Tibial artery (tissue), 4 donors: ENCODE data around the gene VCL.

Experiments used
- DNase-seq, 2 donors: peaks; one replicate each; pipeline ENCODE4 v3.0.0-alpha.2; 2019
- H3K27ac ChIP-seq, 2 donors: fragments of 200-600 bp; sonication (generic) in 1 of 2; 1 replicate in 1 of 2; 2 replicates in 1 of 2; pipeline ENCODE4 v1.5.1; 2018 to 2019; ENCODE audit warnings: mild to moderate bottlenecking in 1 of 2
- H3K27me3 ChIP-seq, 2 donors: fragments of 200-600 bp; sonication (generic) in 1 of 2; one replicate each; pipeline versions ENCODE4 v1.5.1 to v1.6.0; 2016 to 2019
- H3K36me3 ChIP-seq, 3 donors: fragments of 200-600 bp; sonication (generic) in 2 of 3; one replicate each; pipeline ENCODE4 v1.5.1; 2016 to 2019; ENCODE audit warnings: mild to moderate bottlenecking in 2 of 3
- H3K4me1 ChIP-seq, 4 donors: fragments of 200-600 bp; sonication (generic) in 2 of 4; 1 replicate in 3 of 4; 2 replicates in 1 of 4; pipeline ENCODE4 v1.5.1; 2016 to 2019
- H3K4me3 ChIP-seq, 2 donors: fragments of 200-600 bp; sonication (generic) in 1 of 2; 1 replicate in 1 of 2; 2 replicates in 1 of 2; pipeline ENCODE4 v1.5.1; 2018 to 2019; ENCODE audit warnings: mild to moderate bottlenecking in 2 of 2
- H3K9me3 ChIP-seq, 3 donors: fragments of 200-600 bp; sonication (generic) in 1 of 3; one replicate each; pipeline ENCODE4 v1.5.1; 2016 to 2019
- CTCF ChIP-seq, 2 experiments: fragments of 200-600 bp in 1 of 2; fragments of 450-650 bp in 1 of 2; IDR thresholded peaks; one replicate each; pipeline ENCODE4 v1.5.1; 2017 to 2019; ENCODE audit warnings: antibody characterized with exemption in 2 of 2, mild to moderate bottlenecking in 1 of 2, moderate library complexity in 1 of 2
- intact Hi-C: fragments of 100-400 bp; cut with DNase I; formaldehyde crosslinking; loops from one replicate; pipeline ENCODE4 v1.15.0; 2023; ENCODE audit warnings: low total_unique reads

Gene VCL

DNA sequence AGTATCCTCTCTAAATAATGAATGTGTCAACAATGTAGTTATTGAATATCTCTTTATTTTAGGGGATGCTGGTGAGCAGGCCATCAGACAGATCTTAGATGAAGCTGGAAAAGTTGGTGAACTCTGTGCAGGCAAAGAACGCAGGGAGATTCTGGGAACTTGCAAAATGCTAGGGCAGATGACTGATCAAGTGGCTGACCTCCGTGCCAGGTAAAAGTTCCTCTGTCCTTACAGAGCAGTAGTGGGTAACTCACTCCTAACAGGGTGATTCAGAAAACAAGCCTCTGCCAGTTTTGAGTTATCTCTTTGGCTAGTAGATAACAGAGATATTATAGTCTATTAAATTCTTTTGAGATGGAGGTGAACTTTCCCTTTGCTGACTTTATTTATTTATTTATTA, 85.4 kb downstream of the VCL start:
- DNase-seq = no peak
- no peak overlapping the region for H3K27ac ChIP-seq
- intact Hi-C loops = loop anchor here (10.0 kb wide), 1 partner anchor 199 kb away; no protein-coding TSS in a partner anchor
- H3K27me3 ChIP-seq = no peaks in the 10 kb centered on the region
- H3K4me3 ChIP-seq = no peak overlapping the region
- no peaks in the 10 kb centered on the region for H3K9me3 ChIP-seq
- TF ChIP-seq CTCF (IDR thresholded peaks at IDR 0.05) = no peak
- H3K36me3 ChIP-seq = peaks cover 19 to 41% (median 26%) of the 10 kb centered on the region in 3 donors
- peaks cover 0 to 65% (median 23%) of the 10 kb centered on the region in 4 donors for H3K4me1 ChIP-seq

- intact Hi-C loops = loop anchor here (10.0 kb wide), 1 partner anchor 200 kb away; no protein-coding TSS in a partner anchor
- TF ChIP-seq CTCF (IDR thresholded peaks at IDR 0.05) = no peak
- Histone ChIP-seq H3K27ac (no peak overlapping the region), H3K4me3 (no peak overlapping the region), H3K36me3 (peaks cover 19 to 54% (median 28%) of the 10 kb centered on the region in 3 donors), H3K9me3 (no peaks in the 10 kb centered on the region), H3K27me3 (no peaks in the 10 kb centered on the region), H3K4me1 (peaks cover 0 to 54% (median 12%) of the 10 kb centered on the region in 4 donors)
- DNase-seq = no peak
Measured at GRCh38 chr10:74084955-74085354, 87.0 kb downstream of the VCL start.

GRCh38 chr10:74086317-74086716, 88.4 kb downstream of the VCL start:
- Histone ChIP-seq H3K9me3 (no peaks in the 10 kb centered on the region), H3K27me3 (no peaks in the 10 kb centered on the region), H3K36me3 (peaks cover 32 to 68% (median 40%) of the 10 kb centered on the region in 3 donors), H3K27ac (peak overlapping the region in 1 of 2 donors; percentile 10), H3K4me1 (peaks cover 0 to 42% (median 3%) of the 10 kb centered on the region in 4 donors), H3K4me3 (no peak overlapping the region)
- TF ChIP-seq CTCF (IDR thresholded peaks at IDR 0.05) = no peak
- intact Hi-C loops = loop anchor here (10.0 kb wide), 1 partner anchor 202 kb away; no protein-coding TSS in a partner anchor
- DNase-seq = no peak

DNA sequence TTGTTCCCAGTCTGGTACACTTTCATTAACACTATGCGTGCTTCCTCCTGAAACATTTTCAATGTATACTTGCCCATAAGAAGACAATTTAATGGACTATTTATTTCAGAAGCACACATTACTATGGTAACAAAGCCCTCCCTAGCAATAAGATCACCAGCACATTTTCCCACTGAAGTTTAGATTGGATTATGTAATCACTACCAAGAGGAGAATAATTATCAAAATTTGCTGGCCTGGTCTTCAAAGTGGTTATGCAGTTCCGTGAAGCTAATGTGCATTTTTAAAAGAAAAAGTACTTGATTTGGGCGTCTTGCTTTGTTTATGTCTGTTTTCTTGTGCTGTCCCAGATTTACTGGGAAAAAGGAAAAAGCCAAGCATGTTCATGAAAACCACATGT, 90.8 kb downstream of the VCL start:
- peaks cover 32 to 73% (median 41%) of the 10 kb centered on the region in 3 donors for H3K36me3 ChIP-seq
- H3K27ac ChIP-seq = no peak overlapping the region
- H3K4me1 ChIP-seq = peaks cover 0 to 19% (median 0%) of the 10 kb centered on the region in 4 donors
- H3K9me3 ChIP-seq = no peaks in the 10 kb centered on the region
- no peaks in the 10 kb centered on the region for H3K27me3 ChIP-seq
- TF ChIP-seq CTCF (IDR thresholded peaks at IDR 0.05) = no peak
- intact Hi-C loops = loop anchor here (10.0 kb wide), 1 partner anchor 204 kb away; no protein-coding TSS in a partner anchor
- no peak overlapping the region for H3K4me3 ChIP-seq
- DNase-seq = no peak

- H3K36me3 ChIP-seq = peaks cover 50 to 83% (median 66%) of the 10 kb centered on the region in 3 donors
- intact Hi-C loops = no loop called here
- no peak overlapping the region for H3K27ac ChIP-seq
- TF ChIP-seq CTCF (IDR thresholded peaks at IDR 0.05) = no peak
- H3K9me3 ChIP-seq = no peaks in the 10 kb centered on the region
- H3K27me3 ChIP-seq = no peaks in the 10 kb centered on the region
- no peak overlapping the region for H3K4me3 ChIP-seq
- no peak for DNase-seq
- H3K4me1 ChIP-seq = peaks cover 0 to 7% (median 0%) of the 10 kb centered on the region in 4 donors
Measured at GRCh38 chr10:74092372-74092771, 94.5 kb downstream of the VCL start.
